A549 treated with ZK216348 at 1 μM for 4 hours (cell line): ENCODE measurements around the gene C1orf74. TPM values are rescaled to one million over a fixed set of nuclear protein-coding genes. Genes with fewer than 3 reads are reported as not detected.

Experiments
- total RNA-seq: library from RNA; stranded (reverse); fragments of 200-300 nt; extraction: Qiagen RNA extraction; gene quantifications from 5 replicates; pipeline ENCODE4 v1.2.3, GENCODE V29; 2022; ENCODE audit warnings: low read depth

The C1orf74 gene
- total RNA-seq = 1.2 to 1.8 TPM (median 1.6 TPM) in 5 replicates

DNA sequence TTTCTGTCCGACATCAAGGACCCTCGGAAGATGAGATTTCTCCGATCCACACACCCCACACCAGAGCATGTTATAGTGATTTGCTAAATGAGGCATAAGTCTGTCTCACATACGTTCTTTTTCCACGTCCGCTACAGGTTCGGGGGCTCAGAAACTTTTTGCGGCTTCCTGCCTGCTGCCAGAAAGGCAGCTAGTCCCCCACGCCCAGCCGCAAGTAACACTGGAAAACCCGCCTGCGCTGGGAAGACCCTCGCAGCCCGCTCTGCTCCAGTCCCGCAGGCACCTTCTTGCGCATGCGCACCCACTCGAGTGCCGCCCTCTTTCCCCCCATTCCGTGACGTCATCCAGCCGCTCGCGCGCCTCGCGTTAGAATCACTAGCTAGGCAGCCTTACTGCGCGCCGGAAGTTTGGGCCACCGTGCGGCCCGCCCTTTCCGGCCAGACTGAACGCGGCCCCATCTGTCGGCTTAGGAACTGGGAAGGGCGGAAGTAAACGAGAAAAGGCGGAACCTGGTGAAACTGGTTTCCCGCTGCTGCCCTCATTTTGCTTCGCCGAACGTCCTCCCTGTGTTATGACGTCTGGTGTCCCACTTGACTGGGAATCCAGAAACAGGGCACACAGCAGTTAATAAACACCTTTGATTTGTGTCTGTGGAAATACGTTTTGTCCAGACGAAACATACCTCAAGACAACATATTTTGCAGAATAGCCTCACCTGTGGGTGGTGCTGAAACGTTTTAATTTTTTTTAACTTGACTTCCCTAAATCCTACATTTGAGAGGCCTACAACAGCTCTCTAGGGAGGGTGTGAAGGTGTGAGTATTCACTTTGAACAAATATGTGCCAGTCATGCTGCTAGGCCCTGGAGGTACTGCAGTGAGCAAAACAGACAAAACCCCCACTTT lies at the start of gene C1orf74:
Gene C1orf74 (minus strand): TSS at position 295 of the 905 bp plus-strand sequence. CDS start 925 bp downstream, outside the sequence.

DNA sequence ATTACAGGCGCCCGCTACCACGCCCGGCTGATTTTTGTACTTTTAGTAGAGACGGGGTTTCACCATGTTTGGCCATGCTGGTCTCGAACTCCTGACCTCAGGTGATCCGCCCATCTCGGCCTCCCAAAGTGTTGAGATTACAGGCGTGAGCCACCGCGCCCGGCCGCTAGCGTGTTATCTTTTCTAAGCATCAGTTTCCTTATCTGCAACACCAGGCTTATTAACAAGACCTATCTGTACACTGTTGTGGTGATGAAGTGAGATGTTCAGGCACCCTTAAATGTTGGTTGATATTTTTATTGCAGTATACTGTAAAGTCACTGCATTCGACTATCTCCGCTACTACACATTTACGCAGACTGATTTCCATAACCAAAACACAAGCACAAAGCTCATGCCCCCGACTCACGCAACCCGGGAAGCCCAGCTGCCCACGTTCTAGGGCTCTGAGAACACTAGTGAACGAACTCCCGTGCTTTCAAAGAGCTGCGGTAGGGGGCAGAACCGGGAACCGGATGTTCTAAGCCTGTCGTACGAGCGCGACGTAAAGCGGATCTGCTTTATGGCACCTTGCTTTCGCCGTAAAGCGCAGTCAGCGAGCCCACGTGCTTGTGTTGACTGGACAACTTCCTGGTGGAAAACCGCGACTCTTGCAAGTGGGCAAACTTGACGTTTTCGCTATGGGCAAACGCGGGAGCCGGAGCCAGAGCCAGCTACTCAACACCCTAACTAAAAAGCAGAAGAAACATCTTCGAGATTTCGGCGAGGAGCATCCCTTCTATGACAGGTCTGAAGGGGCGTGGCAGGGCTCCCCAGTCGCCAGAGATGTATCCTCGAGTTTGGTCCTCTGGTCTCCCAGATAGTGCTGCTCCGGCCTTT lies 43.3 kb upstream of the C1orf74 start, which contains the start of gene UTP25:
Gene UTP25 (plus strand): TSS at position 589 of the 879 bp plus-strand sequence. CDS start 92 bp downstream, at position 681.

DNA sequence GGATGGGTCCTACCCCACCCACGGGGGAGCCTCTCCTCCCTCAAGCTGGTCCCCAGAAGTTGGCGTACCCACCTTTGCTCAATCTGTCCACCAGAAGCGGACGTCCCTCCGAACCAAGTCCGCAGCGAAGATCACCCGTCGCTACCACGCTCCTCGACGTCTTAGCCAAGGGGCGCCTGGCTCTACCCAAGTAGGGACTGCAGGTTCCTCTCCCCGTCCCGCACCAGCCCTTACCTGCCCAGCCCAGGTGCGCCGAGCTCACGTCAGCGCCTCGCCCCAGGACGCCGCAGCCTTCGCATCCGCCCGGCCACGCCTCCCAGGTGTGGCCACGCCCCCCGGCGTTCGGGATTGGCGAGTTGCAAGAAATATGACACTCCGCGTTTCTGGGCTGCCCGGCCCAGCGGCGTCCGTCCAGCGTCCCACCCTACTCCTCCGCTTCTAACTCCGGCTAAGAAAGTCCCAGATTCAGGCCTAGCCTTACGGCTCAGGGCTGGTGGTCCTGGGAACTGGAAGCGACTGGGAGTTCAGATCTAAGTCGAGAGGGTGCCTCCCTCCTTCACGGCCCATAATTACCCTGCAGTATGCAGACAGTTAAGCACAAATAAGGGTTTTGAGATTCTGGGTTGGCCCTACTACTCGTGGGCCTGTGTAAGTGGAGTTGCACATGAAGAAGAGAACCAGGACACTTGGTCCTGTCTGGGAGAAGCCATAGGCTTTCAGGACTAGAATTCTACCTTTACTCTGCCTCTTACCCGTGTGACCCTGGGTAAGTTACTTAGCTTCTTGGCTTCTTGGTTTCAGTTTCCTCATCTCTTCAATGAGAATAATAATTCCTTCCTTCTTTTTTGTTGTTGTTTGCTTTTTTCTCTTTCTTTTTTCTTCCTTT lies 21.8 kb upstream of the C1orf74 start, which contains the start of gene IRF6:
Gene IRF6 (minus strand): TSS at position 268 of the 886 bp plus-strand sequence. CDS start 4,729 bp downstream, outside the sequence.

DNA sequence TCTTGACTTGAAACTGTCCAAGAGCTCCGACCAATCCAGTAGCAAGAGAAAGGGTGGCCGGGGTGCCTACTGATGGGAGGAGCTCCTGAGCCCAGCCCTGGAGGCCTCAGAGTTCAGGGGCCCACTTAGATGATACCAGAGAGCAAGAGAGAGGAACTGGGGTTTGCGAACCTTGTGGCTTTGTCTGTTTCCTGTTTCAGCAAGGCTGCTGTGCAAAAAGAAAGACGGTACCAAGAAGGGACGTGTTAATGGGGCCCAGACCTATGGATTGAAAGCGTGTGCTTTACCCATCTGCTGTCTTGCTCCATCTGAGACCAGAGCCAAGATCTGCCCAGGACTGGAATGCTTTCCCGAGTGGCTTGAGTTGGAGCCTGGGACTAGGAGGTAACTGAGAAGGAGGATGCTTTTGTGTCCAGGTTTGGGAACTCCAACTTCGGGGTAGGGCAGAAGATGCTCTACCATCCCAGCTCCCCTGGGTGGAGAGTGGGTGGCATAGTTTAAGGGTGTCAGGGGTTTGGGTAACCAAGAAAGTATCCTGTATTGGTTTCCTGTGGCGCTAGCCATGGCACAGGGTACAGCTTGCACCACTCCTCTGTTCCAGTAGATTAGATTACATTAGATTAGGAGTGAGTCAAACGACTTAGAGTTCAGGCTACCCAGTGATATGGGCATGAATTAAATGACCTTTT lies 28.3 kb downstream of the C1orf74 start, which contains the start of gene TRAF3IP3:
Gene TRAF3IP3 (plus strand): TSS at position 128 of the 689 bp plus-strand sequence. CDS start 3,987 bp downstream, outside the sequence.

Other genes starting within 250 kb of the C1orf74 start
- 0.14 to 0.58 TPM (median 0.15 TPM) in 4 of 5 replicates, not detected in the other for gene CAMK1G, start 200.8 kb downstream of the C1orf74 start, total RNA-seq
- gene LAMB3, start 132.1 kb downstream of the C1orf74 start, total RNA-seq = 13.9 to 27.8 TPM (median 21.7 TPM) in 5 replicates
- 3.4 to 4.6 TPM (median 4.0 TPM) in 5 replicates for gene G0S2, start 109.1 kb downstream of the C1orf74 start, total RNA-seq
- 0.12 to 0.44 TPM in 2 of 5 replicates, not detected in the others for gene HSD11B1, start 79.7 kb downstream of the C1orf74 start, total RNA-seq
- not detected in 5 replicates for gene TRAF3IP3, start 28.5 kb downstream of the C1orf74 start, total RNA-seq
- gene IRF6, start 21.6 kb upstream of the C1orf74 start, total RNA-seq = 0.05 to 0.18 TPM (median 0.17 TPM) in 5 replicates
- 9.8 to 13.5 TPM (median 11.5 TPM) in 5 replicates for gene UTP25, start 43.4 kb upstream of the C1orf74 start, total RNA-seq
- 0.12 to 0.13 TPM in 2 of 5 replicates, not detected in the others for gene SYT14, start 153.7 kb upstream of the C1orf74 start, total RNA-seq